Vagina (tissue), 2 donors: ENCODE data around the gene RASA1. TPM values are rescaled to one million over a fixed set of nuclear protein-coding genes. Genes with fewer than 3 reads are reported as not detected.

Experiments used
- DNase-seq, 2 donors: peaks; one replicate each; pipeline ENCODE4 v3.0.0-alpha.2; 2017; ENCODE audit errors: extremely low spot score in 2 of 2
- H3K27ac ChIP-seq: fragments of 200-600 bp; sonication (generic); one replicate; pipeline ENCODE4 v1.5.1; 2019
- H3K27me3 ChIP-seq: fragments of 200-600 bp; sonication (generic); one replicate; pipeline ENCODE4 v1.5.1; 2019
- H3K36me3 ChIP-seq, 2 donors: fragments of 200-600 bp; sonication (generic); one replicate each; pipeline ENCODE4 v1.5.1; 2017 to 2019
- H3K4me1 ChIP-seq: fragments of 200-600 bp; sonication (generic); one replicate; pipeline ENCODE4 v1.5.1; 2019
- H3K4me3 ChIP-seq, 2 donors: fragments of 200-600 bp; sonication (generic); 1 replicate in 1 of 2; 2 replicates in 1 of 2; pipeline ENCODE4 v1.5.1; 2016 to 2019
- H3K9me3 ChIP-seq: fragments of 200-600 bp; sonication (generic); one replicate; pipeline ENCODE4 v1.5.1; 2019
- POLR2A ChIP-seq, 2 donors: fragments of 450-650 bp; IDR thresholded peaks; one replicate each; pipeline ENCODE4 v1.6.1; 2017; ENCODE audit warnings: antibody characterized with exemption in 2 of 2, mild to moderate bottlenecking in 2 of 2, moderate library complexity in 2 of 2
- POLR2AphosphoS5 ChIP-seq, 2 donors: sonication (generic); formaldehyde crosslinking; IDR thresholded peaks; one replicate each; pipeline ENCODE4 v1.9.0; 2017; ENCODE audit warnings: antibody characterized with exemption in 2 of 2, mild to moderate bottlenecking in 2 of 2, low read depth in 1 of 2; ENCODE audit not compliant: insufficient read depth in 1 of 2
- intact Hi-C: fragments of 100-400 bp; cut with DNase I; formaldehyde crosslinking; loops from one replicate; pipeline ENCODE4 v1.15.1; 2023
- total RNA-seq: library from RNA; depleted of rRNA; stranded (reverse); fragments of >200 nt; gene quantifications from one replicate; pipeline ENCODE4 v1.2.3, GENCODE V29; 2016
- TF ChIP-seq, protein P1 (sequence below), 3 experiments: fragments of 450-650 bp in 2 of 3; fragments of 200-600 bp in 1 of 3; sonication (generic) in 1 of 3; IDR thresholded peaks; one replicate each; pipeline ENCODE4 v1.5.1; 2017 to 2019; ENCODE audit warnings: antibody characterized with exemption in 3 of 3, mild to moderate bottlenecking in 2 of 3, moderate library complexity in 2 of 3

RASA1 gene
- total RNA-seq, 1 donor from 2014 or later = 22.1 TPM

GRCh38 chr5:87421307-87421706 is 153.6 kb downstream of the RASA1 start:
- no peak overlapping the region for H3K4me3 ChIP-seq
- no peaks in the 10 kb centered on the region for H3K9me3 ChIP-seq
- H3K27ac ChIP-seq = no peak overlapping the region
- intact Hi-C loops = no loop called here
- no peak for DNase-seq
- no peaks in the 10 kb centered on the region for H3K4me1 ChIP-seq
- H3K27me3 ChIP-seq = no peaks in the 10 kb centered on the region
- H3K36me3 ChIP-seq = no peaks in the 10 kb centered on the region
- TF ChIP-seq POLR2AphosphoS5 (IDR thresholded peaks at IDR 0.05; ENCODE audit: insufficient read depth in 1 of 2, low read depth in 1 of 2) (no peak), POLR2A (IDR thresholded peaks at IDR 0.05) (no peak)
- TF ChIP-seq, protein P1, sequence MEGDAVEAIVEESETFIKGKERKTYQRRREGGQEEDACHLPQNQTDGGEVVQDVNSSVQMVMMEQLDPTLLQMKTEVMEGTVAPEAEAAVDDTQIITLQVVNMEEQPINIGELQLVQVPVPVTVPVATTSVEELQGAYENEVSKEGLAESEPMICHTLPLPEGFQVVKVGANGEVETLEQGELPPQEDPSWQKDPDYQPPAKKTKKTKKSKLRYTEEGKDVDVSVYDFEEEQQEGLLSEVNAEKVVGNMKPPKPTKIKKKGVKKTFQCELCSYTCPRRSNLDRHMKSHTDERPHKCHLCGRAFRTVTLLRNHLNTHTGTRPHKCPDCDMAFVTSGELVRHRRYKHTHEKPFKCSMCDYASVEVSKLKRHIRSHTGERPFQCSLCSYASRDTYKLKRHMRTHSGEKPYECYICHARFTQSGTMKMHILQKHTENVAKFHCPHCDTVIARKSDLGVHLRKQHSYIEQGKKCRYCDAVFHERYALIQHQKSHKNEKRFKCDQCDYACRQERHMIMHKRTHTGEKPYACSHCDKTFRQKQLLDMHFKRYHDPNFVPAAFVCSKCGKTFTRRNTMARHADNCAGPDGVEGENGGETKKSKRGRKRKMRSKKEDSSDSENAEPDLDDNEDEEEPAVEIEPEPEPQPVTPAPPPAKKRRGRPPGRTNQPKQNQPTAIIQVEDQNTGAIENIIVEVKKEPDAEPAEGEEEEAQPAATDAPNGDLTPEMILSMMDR (IDR thresholded peaks at IDR 0.05) = no peak

- H3K27ac ChIP-seq = no peak overlapping the region
- no peaks in the 10 kb centered on the region for H3K9me3 ChIP-seq
- no peaks in the 10 kb centered on the region for H3K36me3 ChIP-seq
- intact Hi-C loops = no loop called here
- H3K27me3 ChIP-seq = no peaks in the 10 kb centered on the region
- no peak for DNase-seq
- TF ChIP-seq POLR2A (IDR thresholded peaks at IDR 0.05) = no peak
- TF ChIP-seq, protein P1 (IDR thresholded peaks at IDR 0.05) = no peak
- no peak for TF ChIP-seq POLR2AphosphoS5 (IDR thresholded peaks at IDR 0.05; ENCODE audit: insufficient read depth in 1 of 2, low read depth in 1 of 2)
- no peaks in the 10 kb centered on the region for H3K4me1 ChIP-seq
- no peak overlapping the region for H3K4me3 ChIP-seq
Measured at GRCh38 chr5:87423755-87424154, 156.1 kb downstream of the RASA1 start.

DNA sequence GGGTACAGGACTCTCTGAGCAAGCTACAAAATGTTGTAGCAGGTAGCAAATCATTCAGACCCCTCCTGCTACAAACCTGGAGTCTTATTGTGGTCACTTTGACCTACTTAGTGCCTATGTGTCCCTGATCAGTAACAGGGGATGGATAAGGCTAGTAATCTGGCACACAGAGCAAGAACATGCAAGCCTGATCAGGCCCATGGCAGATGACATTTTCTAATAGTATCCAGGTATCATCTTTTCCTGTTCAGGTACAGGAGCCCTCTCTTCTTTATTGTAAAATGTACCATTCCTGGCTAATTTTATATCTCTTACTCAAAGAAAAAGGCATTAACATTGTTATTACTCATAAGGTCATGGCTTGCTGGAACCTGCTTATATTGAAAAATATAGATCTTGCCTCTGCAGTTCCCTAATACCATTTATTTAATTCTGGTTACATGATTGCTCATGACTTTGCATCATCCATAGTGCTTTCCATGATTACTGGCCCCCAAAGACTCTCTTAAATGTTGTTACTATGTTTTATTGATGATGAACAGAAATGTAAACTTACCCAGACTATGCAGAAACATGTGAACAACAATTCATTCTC is 163.3 kb downstream of the RASA1 start:
- intact Hi-C loops = no loop called here
- H3K4me3 ChIP-seq = no peak overlapping the region

DNA sequence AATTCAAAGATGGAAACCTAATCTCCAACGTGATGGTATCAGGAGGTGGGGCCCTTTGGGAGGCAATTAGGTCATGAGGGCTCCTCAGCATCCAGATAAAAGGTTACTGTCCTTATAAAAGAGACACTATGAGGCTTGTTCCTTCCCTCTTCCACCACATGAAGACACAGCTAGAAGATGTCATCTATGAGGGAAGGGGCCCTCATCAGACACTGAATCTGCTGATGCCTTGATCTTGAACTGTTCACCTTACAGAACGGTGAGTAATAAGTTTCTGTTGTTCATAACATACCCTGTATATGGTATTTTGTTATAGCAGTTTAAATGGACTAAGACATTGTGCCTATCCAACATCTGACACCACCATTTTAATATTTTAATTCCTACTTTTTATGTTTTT is 164.8 kb downstream of the RASA1 start:
- TF ChIP-seq POLR2AphosphoS5 (IDR thresholded peaks at IDR 0.05; ENCODE audit: insufficient read depth in 1 of 2, low read depth in 1 of 2) = no peak
- no peak for TF ChIP-seq POLR2A (IDR thresholded peaks at IDR 0.05)
- TF ChIP-seq, protein P1 (IDR thresholded peaks at IDR 0.05) = no peak
- intact Hi-C loops = no loop called here
- no peak for DNase-seq

More for the DNA sequence above, 163.3 kb downstream of the RASA1 start:
- Histone ChIP-seq H3K36me3 (no peaks in the 10 kb centered on the region), H3K9me3 (no peaks in the 10 kb centered on the region), H3K4me1 (no peaks in the 10 kb centered on the region), H3K27ac (no peak overlapping the region), H3K27me3 (no peaks in the 10 kb centered on the region)
- TF ChIP-seq, protein P1 (IDR thresholded peaks at IDR 0.05) = no peak
- no peak for TF ChIP-seq POLR2A (IDR thresholded peaks at IDR 0.05)
- TF ChIP-seq POLR2AphosphoS5 (IDR thresholded peaks at IDR 0.05; ENCODE audit: insufficient read depth in 1 of 2, low read depth in 1 of 2) = no peak
- no peak for DNase-seq

GRCh38 chr5:87433945-87434344 is 166.3 kb downstream of the RASA1 start:
- no peaks in the 10 kb centered on the region for H3K36me3 ChIP-seq
- no peak overlapping the region for H3K27ac ChIP-seq
- no peaks in the 10 kb centered on the region for H3K27me3 ChIP-seq
- no peaks in the 10 kb centered on the region for H3K9me3 ChIP-seq
- no peak for DNase-seq
- intact Hi-C loops = no loop called here
- no peak overlapping the region for H3K4me3 ChIP-seq
- H3K4me1 ChIP-seq = no peaks in the 10 kb centered on the region
- TF ChIP-seq POLR2AphosphoS5 (IDR thresholded peaks at IDR 0.05; ENCODE audit: insufficient read depth in 1 of 2, low read depth in 1 of 2) = no peak

More for the DNA sequence above, 164.8 kb downstream of the RASA1 start:
- Histone ChIP-seq H3K27ac (no peak overlapping the region), H3K9me3 (no peaks in the 10 kb centered on the region), H3K27me3 (no peaks in the 10 kb centered on the region), H3K4me1 (no peaks in the 10 kb centered on the region), H3K4me3 (no peak overlapping the region), H3K36me3 (no peaks in the 10 kb centered on the region)
